Gastroesophageal sphincter (tissue), 3 donors: Measurements from ENCODE around the gene RAB44.

Experiments used
- EP300 ChIP-seq: sonication (generic); formaldehyde crosslinking; IDR thresholded peaks from one replicate; pipeline ENCODE4 v1.6.1; 2017; ENCODE audit warnings: antibody characterized with exemption, mild to moderate bottlenecking
- POLR2A ChIP-seq, 2 donors: fragments of 450-650 bp; IDR thresholded peaks; one replicate each; pipeline ENCODE4 v1.6.1; 2017; ENCODE audit warnings: antibody characterized with exemption in 2 of 2, mild to moderate bottlenecking in 2 of 2, moderate library complexity in 1 of 2
- TF ChIP-seq, protein P1 (sequence below), 4 experiments: fragments of 200-600 bp in 2 of 4; fragments of 450-650 bp in 2 of 4; sonication (generic) in 1 of 4; IDR thresholded peaks; one replicate each; pipeline ENCODE4 v1.5.1; 2017 to 2019; ENCODE audit warnings: antibody characterized with exemption in 4 of 4, mild to moderate bottlenecking in 2 of 4, moderate library complexity in 2 of 4

DNA sequence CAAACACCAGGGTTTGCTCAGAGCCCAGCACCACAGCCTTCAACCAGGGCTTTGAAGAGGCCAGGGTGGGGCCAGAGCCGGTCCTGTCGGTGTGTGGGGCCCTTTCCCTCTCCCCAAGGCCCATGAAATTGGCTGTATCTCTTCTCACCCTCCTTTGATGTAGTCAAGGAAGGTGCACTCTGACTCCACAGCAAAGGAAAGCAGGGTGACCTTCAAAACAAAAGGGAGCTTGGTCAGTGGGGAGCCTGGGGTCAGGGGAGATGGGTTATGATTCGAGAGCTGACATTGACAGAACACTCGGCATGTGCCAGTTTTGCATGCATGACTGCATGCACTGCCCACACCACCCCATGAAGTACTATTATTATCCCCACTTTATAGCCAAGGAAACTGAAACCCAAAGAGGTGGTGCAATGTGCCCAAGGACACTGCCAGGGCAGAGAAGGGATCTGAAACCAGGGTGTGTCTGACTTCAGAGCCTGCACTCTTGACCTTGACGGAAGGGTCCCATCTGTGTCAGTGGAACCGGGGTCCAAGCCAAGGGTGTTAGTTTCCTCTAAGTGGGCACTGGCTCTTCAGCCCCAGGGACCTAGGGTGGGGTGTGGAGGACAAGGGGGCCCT is 55.4 kb downstream of the RAB44 start:
- TF ChIP-seq, protein P1, sequence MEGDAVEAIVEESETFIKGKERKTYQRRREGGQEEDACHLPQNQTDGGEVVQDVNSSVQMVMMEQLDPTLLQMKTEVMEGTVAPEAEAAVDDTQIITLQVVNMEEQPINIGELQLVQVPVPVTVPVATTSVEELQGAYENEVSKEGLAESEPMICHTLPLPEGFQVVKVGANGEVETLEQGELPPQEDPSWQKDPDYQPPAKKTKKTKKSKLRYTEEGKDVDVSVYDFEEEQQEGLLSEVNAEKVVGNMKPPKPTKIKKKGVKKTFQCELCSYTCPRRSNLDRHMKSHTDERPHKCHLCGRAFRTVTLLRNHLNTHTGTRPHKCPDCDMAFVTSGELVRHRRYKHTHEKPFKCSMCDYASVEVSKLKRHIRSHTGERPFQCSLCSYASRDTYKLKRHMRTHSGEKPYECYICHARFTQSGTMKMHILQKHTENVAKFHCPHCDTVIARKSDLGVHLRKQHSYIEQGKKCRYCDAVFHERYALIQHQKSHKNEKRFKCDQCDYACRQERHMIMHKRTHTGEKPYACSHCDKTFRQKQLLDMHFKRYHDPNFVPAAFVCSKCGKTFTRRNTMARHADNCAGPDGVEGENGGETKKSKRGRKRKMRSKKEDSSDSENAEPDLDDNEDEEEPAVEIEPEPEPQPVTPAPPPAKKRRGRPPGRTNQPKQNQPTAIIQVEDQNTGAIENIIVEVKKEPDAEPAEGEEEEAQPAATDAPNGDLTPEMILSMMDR (IDR thresholded peaks at IDR 0.05), result no peak
- TF ChIP-seq EP300 (no peak), POLR2A (IDR thresholded peaks at IDR 0.05) (no peak)
